HEK293 (cell line): ENCODE results near the gene EXOSC7.

Source experiments
- CTCF ChIA-PET: fragments of 350-600 bp; formaldehyde crosslinking; extraction: SDS; loops from one replicate; lab custom pipeline; 2021; ENCODE audit warnings: antibody characterized with exemption; lab: Yijun Ruan, JAX
- POLR2A ChIA-PET: fragments of 300-600 bp; formaldehyde crosslinking; extraction: SDS; loops from one replicate; lab custom pipeline; 2020; ENCODE audit warnings: antibody characterized with exemption, inconsistent platforms; lab: Yijun Ruan, JAX
- H3K27ac ChIP-seq: fragments of 200-500 bp; sonication (Bioruptor generic); 2 replicates; pipeline ENCODE4 v1.5.1; 2014; ENCODE audit warnings: low read depth, low read length, control low read depth, inconsistent platforms; ENCODE audit errors: extremely low read depth
- H3K36me3 ChIP-seq, 2 experiments: fragments of 200-500 bp in 1 of 2; sonication (Bioruptor generic) in 1 of 2; 1 replicate in 1 of 2; 2 replicates in 1 of 2; pipeline ENCODE4 v1.5.1; 2014 to 2017; ENCODE audit warnings: inconsistent platforms in 2 of 2, low read length in 2 of 2; ENCODE audit not compliant: control insufficient read depth in 2 of 2, insufficient read depth in 1 of 2
- H3K4me1 ChIP-seq: fragments of 200-500 bp; sonication (Bioruptor generic); 2 replicates; pipeline ENCODE4 v1.5.1; 2014; ENCODE audit warnings: mild to moderate bottlenecking, low read length, inconsistent platforms; ENCODE audit not compliant: control insufficient read depth, insufficient read depth
- H3K4me3 ChIP-seq: 2 replicates; pipeline ENCODE4 v1.5.1; 2011; ENCODE audit warnings: low read depth, mild to moderate bottlenecking, control low read depth, low read length, moderate library complexity
- H3K9me3 ChIP-seq: fragments of 200-500 bp; sonication (Bioruptor generic); 2 replicates; pipeline ENCODE4 v1.5.1; 2014; ENCODE audit warnings: low read depth, low read length, inconsistent platforms; ENCODE audit not compliant: control insufficient read depth, insufficient read depth
- GLIS1 ChIP-seq: fragments of 450-650 bp; formaldehyde crosslinking; IDR thresholded peaks from 2 replicates; pipeline ENCODE4 v1.5.1; 2016; ENCODE audit warnings: missing biosample characterization, missing genetic modification characterization
- KLF1 ChIP-seq: fragments of 450-650 bp; formaldehyde crosslinking; IDR thresholded peaks from 2 replicates; pipeline ENCODE4 v1.5.1; 2016; ENCODE audit warnings: missing biosample characterization, missing genetic modification characterization
- KLF16 ChIP-seq: fragments of 450-650 bp; formaldehyde crosslinking; IDR thresholded peaks from 2 replicates; pipeline ENCODE4 v1.5.1; 2017; ENCODE audit warnings: missing biosample characterization, missing genetic modification characterization
- OSR2 ChIP-seq: fragments of 450-650 bp; formaldehyde crosslinking; IDR thresholded peaks from 2 replicates; pipeline ENCODE4 v1.5.1; 2016; ENCODE audit warnings: missing biosample characterization, missing genetic modification characterization
- PATZ1 ChIP-seq: fragments of 450-650 bp; formaldehyde crosslinking; IDR thresholded peaks from 2 replicates; pipeline ENCODE4 v1.5.1; 2016; ENCODE audit warnings: missing biosample characterization, missing genetic modification characterization
- SP7 ChIP-seq: fragments of 450-650 bp; formaldehyde crosslinking; IDR thresholded peaks from 2 replicates; pipeline ENCODE4 v1.5.1; 2016; ENCODE audit warnings: missing biosample characterization, missing genetic modification characterization
- TSHZ1 ChIP-seq: fragments of 450-650 bp; formaldehyde crosslinking; IDR thresholded peaks from 2 replicates; pipeline ENCODE4 v1.5.1; 2016; ENCODE audit warnings: missing biosample characterization, missing genetic modification characterization, borderline replicate concordance
- ZBTB17 ChIP-seq: fragments of 450-650 bp; formaldehyde crosslinking; IDR thresholded peaks from 2 replicates; pipeline ENCODE4 v1.5.1; 2016; ENCODE audit warnings: missing biosample characterization, missing genetic modification characterization
- ZBTB20 ChIP-seq: fragments of 450-650 bp; formaldehyde crosslinking; IDR thresholded peaks from 2 replicates; pipeline ENCODE4 v1.5.1; 2016; ENCODE audit warnings: missing biosample characterization, missing genetic modification characterization
- ZEB2 ChIP-seq: fragments of 450-650 bp; formaldehyde crosslinking; IDR thresholded peaks from 2 replicates; pipeline ENCODE4 v1.5.1; 2016; ENCODE audit warnings: missing biosample characterization, missing genetic modification characterization
- ZNF155 ChIP-seq: fragments of 450-650 bp; formaldehyde crosslinking; IDR thresholded peaks from 2 replicates; pipeline ENCODE4 v1.5.1; 2016; ENCODE audit warnings: missing biosample characterization, missing genetic modification characterization
- ZNF157 ChIP-seq: fragments of 450-650 bp; formaldehyde crosslinking; IDR thresholded peaks from 2 replicates; pipeline ENCODE4 v1.5.1; 2016; ENCODE audit warnings: missing biosample characterization, missing genetic modification characterization
- ZNF169 ChIP-seq: fragments of 450-650 bp; formaldehyde crosslinking; IDR thresholded peaks from 2 replicates; pipeline ENCODE4 v1.5.1; 2016; ENCODE audit warnings: missing biosample characterization, missing genetic modification characterization
- ZNF18 ChIP-seq: fragments of 450-650 bp; formaldehyde crosslinking; IDR thresholded peaks from 2 replicates; pipeline ENCODE4 v1.5.1; 2016; ENCODE audit warnings: missing biosample characterization, missing genetic modification characterization
- ZNF184 ChIP-seq: fragments of 450-650 bp; IDR thresholded peaks from 2 replicates; pipeline ENCODE4 v1.5.1; 2018; ENCODE audit warnings: missing biosample characterization, mild to moderate bottlenecking, missing genetic modification characterization
- ZNF2 ChIP-seq: fragments of 450-650 bp; formaldehyde crosslinking; IDR thresholded peaks from 2 replicates; pipeline ENCODE4 v1.5.1; 2016; ENCODE audit warnings: missing biosample characterization, missing genetic modification characterization
- ZNF202 ChIP-seq: fragments of 450-650 bp; formaldehyde crosslinking; IDR thresholded peaks from 2 replicates; pipeline ENCODE4 v1.5.1; 2016; ENCODE audit warnings: missing biosample characterization, missing genetic modification characterization, borderline replicate concordance
- ZNF266 ChIP-seq: fragments of 450-650 bp; formaldehyde crosslinking; IDR thresholded peaks from 2 replicates; pipeline ENCODE4 v1.5.1; 2016; ENCODE audit warnings: missing biosample characterization, missing genetic modification characterization, low read depth
- ZNF302 ChIP-seq: fragments of 450-650 bp; formaldehyde crosslinking; IDR thresholded peaks from 2 replicates; pipeline ENCODE4 v1.5.1; 2016; ENCODE audit warnings: missing biosample characterization, missing genetic modification characterization, low read depth
- ZNF354C ChIP-seq: fragments of 450-650 bp; formaldehyde crosslinking; IDR thresholded peaks from 2 replicates; pipeline ENCODE4 v1.5.1; 2016; ENCODE audit warnings: missing biosample characterization, missing genetic modification characterization, low read depth, borderline replicate concordance
- ZNF362 ChIP-seq: fragments of 450-650 bp; formaldehyde crosslinking; IDR thresholded peaks from 2 replicates; pipeline ENCODE4 v1.5.1; 2016; ENCODE audit warnings: missing biosample characterization, missing genetic modification characterization
- ZNF366 ChIP-seq: fragments of 450-650 bp; formaldehyde crosslinking; conservative IDR thresholded peaks from 2 replicates; pipeline ENCODE4 v1.5.1; 2016; ENCODE audit warnings: missing biosample characterization, missing genetic modification characterization
- ZNF391 ChIP-seq: fragments of 450-650 bp; formaldehyde crosslinking; IDR thresholded peaks from 2 replicates; pipeline ENCODE4 v1.5.1; 2016; ENCODE audit warnings: low read depth, missing biosample characterization, missing genetic modification characterization, borderline replicate concordance
- ZNF404 ChIP-seq: fragments of 450-650 bp; formaldehyde crosslinking; IDR thresholded peaks from 2 replicates; pipeline ENCODE4 v1.5.1; 2017; ENCODE audit warnings: missing biosample characterization, missing genetic modification characterization
- ZNF555 ChIP-seq: fragments of 450-650 bp; formaldehyde crosslinking; conservative IDR thresholded peaks from 2 replicates; pipeline ENCODE4 v1.5.1; 2017; ENCODE audit warnings: missing biosample characterization, mild to moderate bottlenecking, missing genetic modification characterization, inconsistent platforms
- ZNF558 ChIP-seq: fragments of 450-650 bp; formaldehyde crosslinking; IDR thresholded peaks from 2 replicates; pipeline ENCODE4 v1.5.1; 2016; ENCODE audit warnings: missing biosample characterization, missing genetic modification characterization
- ZNF76 ChIP-seq: fragments of 450-650 bp; formaldehyde crosslinking; IDR thresholded peaks from 2 replicates; pipeline ENCODE4; 2016; ENCODE audit warnings: low read depth, missing biosample characterization, missing genetic modification characterization, borderline replicate concordance
- ZNF776 ChIP-seq: fragments of 450-650 bp; formaldehyde crosslinking; IDR thresholded peaks from 2 replicates; pipeline ENCODE4 v1.5.0; 2017; ENCODE audit warnings: missing biosample characterization, missing genetic modification characterization, borderline replicate concordance
- ZSCAN30 ChIP-seq: fragments of 450-650 bp; IDR thresholded peaks from 2 replicates; pipeline ENCODE4 v1.5.1; 2018; ENCODE audit warnings: missing biosample characterization, mild to moderate bottlenecking, missing genetic modification characterization, moderate library complexity
- ZXDB ChIP-seq: fragments of 450-650 bp; formaldehyde crosslinking; IDR thresholded peaks from 2 replicates; pipeline ENCODE4 v1.5.1; 2016; ENCODE audit warnings: missing biosample characterization, missing genetic modification characterization

Gene EXOSC7

GRCh38 chr3:45055032-45055410 is 79.0 kb downstream of the EXOSC7 start (continued):
- no peak for TF ChIP-seq ZEB2 (tag by site-specific recombination)
- TF ChIP-seq ZNF184 (tag by site-specific recombination) = no peak
- no peak for TF ChIP-seq ZNF404 (tag by site-specific recombination)
- TF ChIP-seq KLF1 (tag by site-specific recombination) = no peak
- TF ChIP-seq ZNF76 (tag by site-specific recombination) = no peak
- no peak for TF ChIP-seq ZNF157 (tag by site-specific recombination)
- no peak for TF ChIP-seq ZNF155 (tag by site-specific recombination)
- TF ChIP-seq ZNF776 (tag by site-specific recombination) = no peak
- no peak for TF ChIP-seq ZSCAN30 (tag by site-specific recombination)
- no peak for TF ChIP-seq KLF16 (tag by site-specific recombination)
- no peak for TF ChIP-seq ZNF202
- TF ChIP-seq ZNF362 (tag by site-specific recombination) = no peak
- TF ChIP-seq ZBTB17 (tag by site-specific recombination) = no peak
- TF ChIP-seq ZNF391 (tag by site-specific recombination) = no peak
- TF ChIP-seq, all 188 proteins: peak for 0

GRCh38 chr3:45055411-45056143 is 79.5 kb downstream of the EXOSC7 start:
- POLR2A ChIA-PET = interaction anchor here (0.9 kb wide), 1 partner anchor 13 kb away, joined by 4 read pairs; no protein-coding TSS in a partner anchor
- Histone ChIP-seq H3K4me3 (no peak overlapping the region), H3K27ac (no peak overlapping the region), H3K36me3 (no peaks in the 10 kb centered on the region), H3K4me1 (no peaks in the 10 kb centered on the region), H3K9me3 (no peaks in the 10 kb centered on the region)
- CTCF ChIA-PET = interaction anchor here (0.6 to 3.7 kb wide), 11 partner anchors 8 to 571 kb away, joined by 3 to 26 read pairs (median 3); no protein-coding TSS in a partner anchor
- TF ChIP-seq ZBTB17 (tag by site-specific recombination) (no peak), PATZ1 (tag by site-specific recombination) (no peak), SP7 (tag by site-specific recombination) (no peak), ZNF302 (tag by site-specific recombination) (no peak), GLIS1 (tag by site-specific recombination) (no peak), ZNF2 (tag by site-specific recombination) (no peak), ZNF18 (tag by site-specific recombination) (no peak), ZNF558 (tag by site-specific recombination) (no peak), ZNF366 (tag by site-specific recombination) (no peak), ZNF169 (tag by site-specific recombination) (no peak), ZNF555 (no peak), TSHZ1 (no peak), OSR2 (tag by site-specific recombination) (no peak), ZXDB (tag by site-specific recombination) (no peak), ZBTB20 (no peak), ZNF354C (tag by site-specific recombination) (no peak), ZNF266 (tag by site-specific recombination) (no peak)
